HEK293T (cell line): ENCODE measurements around the gene MFAP3L.

Experiments
- HDGF ChIP-seq: fragments of 450-650 bp; IDR thresholded peaks from 2 replicates; pipeline ENCODE4 v1.6.1; 2017; ENCODE audit warnings: antibody characterized with exemption, borderline replicate concordance
- LEF1 ChIP-seq: fragments of 450-650 bp; IDR thresholded peaks from 2 replicates; pipeline ENCODE4 v1.6.1; 2017; ENCODE audit warnings: mild to moderate bottlenecking, borderline replicate concordance
- PKNOX1 ChIP-seq: fragments of 450-650 bp; IDR thresholded peaks from 2 replicates; pipeline ENCODE4 v1.6.1; 2016
- SP1 ChIP-seq: fragments of 450-650 bp; IDR thresholded peaks from 2 replicates; pipeline ENCODE4 v1.6.1; 2017
- SUZ12 ChIP-seq: fragments of 450-650 bp; IDR thresholded peaks from 2 replicates; pipeline ENCODE4 v1.6.1; 2016; ENCODE audit warnings: mild to moderate bottlenecking
- TARDBP ChIP-seq: fragments of 450-650 bp; IDR thresholded peaks from 2 replicates; pipeline ENCODE4 v1.6.1; 2016
- ZNF384 ChIP-seq: fragments of 450-650 bp; IDR thresholded peaks from 2 replicates; pipeline ENCODE4 v1.6.1; 2016

DNA sequence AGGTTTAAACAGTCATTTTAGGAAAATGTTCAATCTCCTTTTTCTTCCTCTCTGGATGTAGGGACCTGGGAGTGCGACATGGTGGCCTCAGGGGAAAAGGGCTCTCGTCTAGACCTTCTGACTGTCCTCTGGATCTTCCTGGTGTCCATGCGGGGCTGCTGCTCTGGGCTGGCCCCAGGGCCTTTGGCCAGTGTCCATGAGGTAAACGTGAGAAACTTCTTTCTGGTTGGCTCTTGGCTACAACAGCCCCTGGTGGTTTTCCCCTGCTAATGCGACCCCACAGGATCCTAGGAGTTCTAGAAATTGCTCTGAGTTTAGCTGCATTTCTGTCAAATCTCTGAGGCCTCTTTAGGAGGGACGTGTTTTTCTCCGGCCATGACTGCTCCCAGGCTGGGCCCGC is 85.7 kb downstream of the MFAP3L start:
- no peak for TF ChIP-seq HDGF
- TF ChIP-seq SUZ12, result no peak
- TF ChIP-seq PKNOX1, result no peak
- no peak for TF ChIP-seq LEF1
- TF ChIP-seq ZNF384, result no peak
- no peak for TF ChIP-seq SP1
- no peak for TF ChIP-seq TARDBP
